GM12878 (cell line): ENCODE measurements around the gene E2F1. TPM values are rescaled to one million over a fixed set of nuclear protein-coding genes. Genes with fewer than 3 reads are reported as not detected.

Experiments
- ATAC-seq: fragments of 200-7000 bp; cut with Tn5 transposase; 3 replicates; pipeline ENCODE4 v1.9.1; 2020; ENCODE audit warnings: mild to moderate bottlenecking, moderate library complexity
- BruUV-seq: library from RNA; stranded (reverse); fragments of 400-500 nt; replicated peaks from 2 replicates; lab custom pipeline; 2021; lab: Mats Ljungman, UMichigan
- CTCF ChIA-PET: fragments of 300-600 bp; sonication (Branson Sonifier 250); formaldehyde crosslinking; extraction: SDS; loops from one replicate; lab custom pipeline; 2021; ENCODE audit warnings: inconsistent platforms; lab: Yijun Ruan, JAX
- POLR2A ChIA-PET: fragments of 350-600 bp; formaldehyde crosslinking; extraction: SDS; loops from one replicate; lab custom pipeline; 2021; ENCODE audit warnings: inconsistent platforms; lab: Charles Lee
- RAD21 ChIA-PET: fragments of 300-600 bp; sonication (Branson Sonifier 250); formaldehyde crosslinking; loops from one replicate; lab custom pipeline; 2023; ENCODE audit warnings: antibody characterized with exemption; ENCODE audit not compliant: unreplicated experiment; lab: Charles Lee
- SMC1A ChIA-PET: fragments of 300-600 bp; sonication (Branson Sonifier 250); formaldehyde crosslinking; loops from one replicate; lab custom pipeline; 2023; ENCODE audit not compliant: unreplicated experiment, uncharacterized antibody; lab: Charles Lee
- DNase-seq: peaks from one replicate; pipeline ENCODE4 v3.0.0-alpha.2; 2011; ENCODE audit warnings: low read depth, low spot score
- FAIRE-seq: peaks from 3 replicates; lab custom pipeline; 2011; peaks lifted over from hg19 to GRCh38; lab: Jason Lieb, UNC
- H2AFZ ChIP-seq: 2 replicates; pipeline ENCODE4 v1.6.0; 2011; ENCODE audit warnings: low read depth, low read length, control low read depth; ENCODE audit not compliant: control insufficient read depth
- H3K27ac ChIP-seq: 2 replicates; pipeline ENCODE4 v1.5.1; 2011; ENCODE audit warnings: control low read depth; ENCODE audit not compliant: control insufficient read depth, insufficient read depth
- H3K27me3 ChIP-seq, 2 experiments: replicated peaks in 1 of 2; 2 replicates each; pipeline versions ENCODE4 v1.6.0 to v1.6.1; 2011; ENCODE audit warnings: low read length in 1 of 2; ENCODE audit not compliant: control insufficient read depth in 2 of 2, insufficient read depth in 2 of 2
- H3K36me3 ChIP-seq, 2 experiments: 2 replicates each; pipeline ENCODE4 v1.5.1; 2011; ENCODE audit warnings: low read length in 1 of 2; ENCODE audit not compliant: control insufficient read depth in 2 of 2, insufficient read depth in 2 of 2
- H3K4me1 ChIP-seq: 2 replicates; pipeline ENCODE4 v1.6.1; 2011; ENCODE audit warnings: mild to moderate bottlenecking, low read length, moderate library complexity, mixed read lengths; ENCODE audit not compliant: control insufficient read depth, insufficient read depth
- H3K4me2 ChIP-seq: 2 replicates; pipeline ENCODE4 v1.6.0; 2011; ENCODE audit warnings: control low read depth; ENCODE audit not compliant: control insufficient read depth, insufficient read depth
- H3K4me3 ChIP-seq: fragments of 200-600 bp; sonication (generic); 2 replicates; pipeline ENCODE4 v1.5.1; 2016
- H3K79me2 ChIP-seq: 2 replicates; pipeline ENCODE4 v1.6.0; 2011; ENCODE audit warnings: low read length; ENCODE audit not compliant: control insufficient read depth, insufficient read depth
- H3K9ac ChIP-seq: 2 replicates; pipeline ENCODE4 v1.8.0; 2011; ENCODE audit warnings: low read length, control low read depth, mixed read lengths; ENCODE audit not compliant: control insufficient read depth, insufficient read depth
- H3K9me3 ChIP-seq: replicated peaks from 3 replicates; pipeline ENCODE4 v1.5.1; 2011; ENCODE audit warnings: mild to moderate bottlenecking, low read length; ENCODE audit not compliant: control insufficient read depth, insufficient read depth
- H4K20me1 ChIP-seq: 2 replicates; pipeline ENCODE4 v1.6.0; 2011; ENCODE audit not compliant: control insufficient read depth, insufficient read depth
- BCL11A ChIP-seq: IDR thresholded peaks from 2 replicates; pipeline ENCODE4 v1.6.1; 2011; ENCODE audit warnings: low read depth, low read length
- BMI1 ChIP-seq: fragments of 450-650 bp; IDR thresholded peaks from 2 replicates; pipeline ENCODE4 v1.6.1; 2016; ENCODE audit warnings: mild to moderate bottlenecking, moderate library complexity, borderline replicate concordance
- E2F8 ChIP-seq: fragments of 450-650 bp; IDR thresholded peaks from 2 replicates; pipeline ENCODE4 v1.6.1; 2018; ENCODE audit warnings: mild to moderate bottlenecking, low read depth, moderate library complexity; ENCODE audit not compliant: partially characterized antibody
- EED ChIP-seq: sonication (generic); IDR thresholded peaks from 2 replicates; pipeline ENCODE4 v1.6.1; 2016; ENCODE audit warnings: antibody characterized with exemption, low read depth
- GABPA ChIP-seq: IDR thresholded peaks from 2 replicates; pipeline ENCODE4 v1.6.1; 2014; ENCODE audit warnings: antibody characterized with exemption, low read depth, mild to moderate bottlenecking, inconsistent platforms
- HCFC1 ChIP-seq: fragments of 150-350 bp; IDR thresholded peaks from 2 replicates; pipeline ENCODE4 v1.6.1; 2014; ENCODE audit warnings: low read length
- IRF4 ChIP-seq: IDR thresholded peaks from 2 replicates; pipeline ENCODE4 v1.6.1; 2011; ENCODE audit warnings: low read depth, low read length
- MYB ChIP-seq: fragments of 150-350 bp; IDR thresholded peaks from 2 replicates; pipeline ENCODE4 v1.6.1; 2014; ENCODE audit warnings: mild to moderate bottlenecking, low read depth, low read length, borderline replicate concordance
- MYC ChIP-seq: IDR thresholded peaks from 2 replicates; pipeline ENCODE4 v1.6.1; 2011; ENCODE audit warnings: mild to moderate bottlenecking, low read length, moderate library complexity, inconsistent platforms; ENCODE audit not compliant: insufficient read depth, insufficient replicate concordance, insufficient read length, severe bottlenecking
- NFXL1 ChIP-seq: fragments of 450-650 bp; IDR thresholded peaks from 2 replicates; pipeline ENCODE4 v1.6.1; 2017; ENCODE audit warnings: antibody characterized with exemption, mild to moderate bottlenecking, borderline replicate concordance
- PBX3 ChIP-seq: IDR thresholded peaks from 2 replicates; pipeline ENCODE4 v1.6.1; 2011; ENCODE audit warnings: mild to moderate bottlenecking, low read depth, low read length, moderate library complexity; ENCODE audit not compliant: insufficient replicate concordance
- POLR2AphosphoS5 ChIP-seq: IDR thresholded peaks from 2 replicates; pipeline ENCODE4 v1.6.1; 2011; ENCODE audit warnings: mild to moderate bottlenecking, low read length, inconsistent platforms
- RCOR1 ChIP-seq: conservative IDR thresholded peaks from 2 replicates; pipeline ENCODE4 v1.6.1; 2012; ENCODE audit warnings: low read depth, low read length, improper control_type of control experiment
- SP1 ChIP-seq: IDR thresholded peaks from one replicate; pipeline ENCODE4 v1.6.1; 2011; ENCODE audit warnings: low read depth, low read length
- YBX1 ChIP-seq: fragments of 450-650 bp; IDR thresholded peaks from 2 replicates; pipeline ENCODE4 v1.6.1; 2016; ENCODE audit warnings: antibody characterized with exemption
- ZBTB40 ChIP-seq: fragments of 450-650 bp; IDR thresholded peaks from 2 replicates; pipeline ENCODE4 v1.6.1; 2016; ENCODE audit warnings: mild to moderate bottlenecking, moderate library complexity, borderline replicate concordance
- WGBS: methylation state at CpG from one replicate; pipeline ENCODE4 v1.1.6; 2016; ENCODE audit warnings: low lambda C conversion rate; ENCODE audit not compliant: insufficient replicate concordance, insufficient coverage; ENCODE audit errors: missing lambda C conversion rate; 5-methylcytosine and 5-hydroxymethylcytosine counted together
- in situ Hi-C: fragments of 300-500 bp; cut with MboI; formaldehyde crosslinking; loops from 9 replicates; pipeline ENCODE4 v1.14.3; 2018; ENCODE audit warnings: mixed read lengths
- intact Hi-C: fragments of 100-400 bp; cut with micrococcal nuclease; formaldehyde crosslinking; loops from one replicate; pipeline ENCODE4 v1.14.2; 2022; ENCODE audit not compliant: unreplicated experiment
- polyA plus RNA-seq, 11 experiments: library from polyadenylated mRNA; depleted of rRNA in 4 of 11; unstranded in 6 of 11; stranded (reverse) in 5 of 11; fragments of >200 nt; fragmentation: Nextera tagmentation in 4 of 11; fragmentation: Illumina TruSeq in 1 of 11; extraction: Ambion mirVana in 4 of 11; extraction: Trizol in 1 of 11; gene quantifications; 1 replicate in 1 of 11; 2 replicates in 10 of 11; pipeline versions ENCODE4 v1.2.1 to v1.2.3, GENCODE V29; 2011 to 2016; ENCODE audit warnings: inconsistent platforms in 2 of 11, missing spikeins in 2 of 11, low read depth in 1 of 11
- total RNA-seq, 4 experiments: library from RNA; depleted of rRNA in 3 of 4; stranded (reverse); fragments of >200 nt in 3 of 4; fragmentation: Illumina TruSeq in 1 of 4; extraction: Trizol in 1 of 4; gene quantifications; 2 replicates each; pipeline versions ENCODE4 v1.2.1 to v1.2.3, GENCODE V29; 2013 to 2021

The E2F1 gene
- total and polyA plus RNA-seq, 10 of the 15 experiments (the other 5 are each of a cell fraction or from before 2014, with no cell fraction given): 0.29 to 50.2 (median 19.7) TPM

GRCh38 chr20:33648396-33649004, 37.7 kb downstream of the E2F1 start:
- POLR2A ChIA-PET: no interaction called here
- FAIRE-seq: no peak

More at GRCh38 chr20:33648396-33649004, 37.7 kb downstream of the E2F1 start:
- no peaks in the 10 kb centered on the region; a peak in 1 of 4 replicates for H3K27me3 ChIP-seq
- TF ChIP-seq GABPA (no peak), E2F8 (no peak), MYB (no peak), HCFC1 (no peak), EED (no peak), MYC (no peak), BCL11A (no peak), ZBTB40 (no peak), SP1 (no peak), NFXL1 (no peak), PBX3 (no peak), BMI1 (no peak), RCOR1 (no peak), IRF4 (no peak), YBX1 (no peak), POLR2AphosphoS5 (no peak)
- DNase-seq (no peak), ATAC-seq (no peak)
- no peak overlapping the region for H2AFZ ChIP-seq
- no TSS peak for BruUV-seq
- H4K20me1 ChIP-seq: peaks cover 4% of the 10 kb centered on the region; the same call in 1 of the 2 replicates
- WGBS: 69% methylated on average over 14 of the region's 14 CpGs
- H3K9ac ChIP-seq: no peak overlapping the region
- peaks cover 37% of the 10 kb centered on the region for H3K4me1 ChIP-seq
- H3K27ac ChIP-seq: no peak overlapping the region
- H3K79me2 ChIP-seq: no peaks in the 10 kb centered on the region
- CTCF ChIA-PET: interaction anchor here (0.7 to 1.2 kb wide), 3 partner anchors 128 to 386 kb away, joined by 3 to 4 read pairs (median 3); no protein-coding TSS in a partner anchor
- RAD21 ChIA-PET: interaction anchor here (1.2 kb wide), 1 partner anchor 148 kb away, joined by 5 read pairs; no protein-coding TSS in a partner anchor
- no peaks in the 10 kb centered on the region for H3K9me3 ChIP-seq
- 0 out of 4 replicates have a peak, but pooled peaks cover 0 to 3% of the 10 kb centered on the region in 2 experiments for H3K36me3 ChIP-seq
- H3K4me3 ChIP-seq: no peak overlapping the region
- SMC1A ChIA-PET: interaction anchor here (1.2 to 1.8 kb wide), 3 partner anchors 18 to 48 kb away, joined by 4 to 6 read pairs (median 4); partner anchors contain the start of gene ACTL10
- intact Hi-C loops: no loop called here
- in situ Hi-C loops: no loop called here
- H3K4me2 ChIP-seq: peak overlapping the region; percentile 62
